DND-41 (cell line): Measurements from ENCODE around the gene ANK3.

ENCODE experiments used
- ATAC-seq: fragments of 200-7000 bp; cut with Tn5 transposase; 3 replicates; pipeline ENCODE4 v1.9.1; 2021; ENCODE audit warnings: low read depth; ENCODE audit not compliant: insufficient read depth
- DNase-seq: peaks from one replicate; pipeline ENCODE4 v3.0.0-alpha.2; 2020
- H2AFZ ChIP-seq: 2 replicates; pipeline ENCODE4 v1.6.0; 2012; ENCODE audit warnings: low read depth, low read length
- H3K27ac ChIP-seq: 2 replicates; pipeline ENCODE4 v1.5.1; 2012; ENCODE audit warnings: low read length, inconsistent platforms
- H3K27me3 ChIP-seq: fragments of 200-600 bp; sonication (generic); 2 replicates; pipeline ENCODE4 v1.6.0; 2012; ENCODE audit warnings: low read length, mild to moderate bottlenecking, inconsistent platforms; ENCODE audit not compliant: insufficient read depth, poor library complexity
- H3K36me3 ChIP-seq: 2 replicates; pipeline ENCODE4 v1.5.1; 2012; ENCODE audit warnings: low read length, inconsistent platforms; ENCODE audit not compliant: insufficient read depth
- H3K4me1 ChIP-seq: 2 replicates; pipeline ENCODE4 v1.5.1; 2012; ENCODE audit warnings: mild to moderate bottlenecking, low read length; ENCODE audit not compliant: insufficient read depth
- H3K4me2 ChIP-seq: 2 replicates; pipeline ENCODE4 v1.6.0; 2012; ENCODE audit warnings: mild to moderate bottlenecking, moderate library complexity, low read length, inconsistent platforms; ENCODE audit not compliant: insufficient read depth
- H3K4me3 ChIP-seq, 2 experiments: fragments of 200-600 bp in 1 of 2; shearing (Covaris generic) in 1 of 2; 2 replicates each; pipeline ENCODE4 v1.5.1; 2012 to 2016; ENCODE audit warnings: inconsistent platforms in 2 of 2, low read length in 2 of 2, mild to moderate bottlenecking in 2 of 2, low read depth in 1 of 2, moderate library complexity in 1 of 2
- H3K79me2 ChIP-seq: 2 replicates; pipeline ENCODE4 v1.6.0; 2012; ENCODE audit warnings: low read length, inconsistent platforms; ENCODE audit not compliant: insufficient read depth
- H3K9ac ChIP-seq: 2 replicates; pipeline ENCODE4 v1.6.0; 2012; ENCODE audit warnings: low read depth, mild to moderate bottlenecking, inconsistent platforms, low read length, moderate library complexity
- H3K9me3 ChIP-seq: 2 replicates; pipeline ENCODE4 v1.5.1; 2012; ENCODE audit warnings: low read length, moderate library complexity, mild to moderate bottlenecking, inconsistent platforms; ENCODE audit not compliant: insufficient read depth, severe bottlenecking
- H4K20me1 ChIP-seq: 2 replicates; pipeline ENCODE4 v1.6.0; 2012; ENCODE audit warnings: low read length; ENCODE audit not compliant: insufficient read depth
- EZH2 ChIP-seq: IDR thresholded peaks from 3 replicates; pipeline ENCODE4 v1.6.1; 2012; ENCODE audit warnings: borderline replicate concordance, low read depth, mild to moderate bottlenecking, moderate library complexity, low read length, inconsistent platforms; ENCODE audit not compliant: severe bottlenecking
- TF ChIP-seq, protein P1 (sequence below): IDR thresholded peaks from 2 replicates; pipeline ENCODE4 v1.5.1; 2012; ENCODE audit warnings: borderline replicate concordance, low read length, moderate library complexity, mild to moderate bottlenecking; ENCODE audit not compliant: poor library complexity, severe bottlenecking; ENCODE audit errors: extremely low read depth

The ANK3 gene

GRCh38 chr10:60352105-60352504 lies 37.6 kb downstream of the ANK3 start:
- Histone ChIP-seq H3K9ac (no peak overlapping the region), H3K27ac (no peak overlapping the region), H3K79me2 (no peaks in the 10 kb centered on the region), H4K20me1 (no peaks in the 10 kb centered on the region), H3K9me3 (no peaks in the 10 kb centered on the region), H3K4me2 (no peak overlapping the region), H3K4me1 (no peaks in the 10 kb centered on the region), H2AFZ (no peak overlapping the region), H3K36me3 (no peaks in the 10 kb centered on the region), H3K27me3 (no peaks in the 10 kb centered on the region), H3K4me3 (no peak overlapping the region)
- DNase-seq (no peak), ATAC-seq (no peak)
- TF ChIP-seq, protein P1, sequence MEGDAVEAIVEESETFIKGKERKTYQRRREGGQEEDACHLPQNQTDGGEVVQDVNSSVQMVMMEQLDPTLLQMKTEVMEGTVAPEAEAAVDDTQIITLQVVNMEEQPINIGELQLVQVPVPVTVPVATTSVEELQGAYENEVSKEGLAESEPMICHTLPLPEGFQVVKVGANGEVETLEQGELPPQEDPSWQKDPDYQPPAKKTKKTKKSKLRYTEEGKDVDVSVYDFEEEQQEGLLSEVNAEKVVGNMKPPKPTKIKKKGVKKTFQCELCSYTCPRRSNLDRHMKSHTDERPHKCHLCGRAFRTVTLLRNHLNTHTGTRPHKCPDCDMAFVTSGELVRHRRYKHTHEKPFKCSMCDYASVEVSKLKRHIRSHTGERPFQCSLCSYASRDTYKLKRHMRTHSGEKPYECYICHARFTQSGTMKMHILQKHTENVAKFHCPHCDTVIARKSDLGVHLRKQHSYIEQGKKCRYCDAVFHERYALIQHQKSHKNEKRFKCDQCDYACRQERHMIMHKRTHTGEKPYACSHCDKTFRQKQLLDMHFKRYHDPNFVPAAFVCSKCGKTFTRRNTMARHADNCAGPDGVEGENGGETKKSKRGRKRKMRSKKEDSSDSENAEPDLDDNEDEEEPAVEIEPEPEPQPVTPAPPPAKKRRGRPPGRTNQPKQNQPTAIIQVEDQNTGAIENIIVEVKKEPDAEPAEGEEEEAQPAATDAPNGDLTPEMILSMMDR = no peak
- TF ChIP-seq EZH2 = no peak

- Histone ChIP-seq H3K27me3 (no peaks in the 10 kb centered on the region), H3K27ac (no peak overlapping the region), H3K9me3 (no peaks in the 10 kb centered on the region), H3K36me3 (no peaks in the 10 kb centered on the region), H3K4me2 (no peak overlapping the region), H3K9ac (no peak overlapping the region), H3K4me3 (no peak overlapping the region), H2AFZ (no peak overlapping the region), H4K20me1 (no peaks in the 10 kb centered on the region), H3K4me1 (no peaks in the 10 kb centered on the region), H3K79me2 (no peaks in the 10 kb centered on the region)
- ATAC-seq (no peak), DNase-seq (no peak)
- no peak for TF ChIP-seq EZH2
- TF ChIP-seq, protein P1 = no peak
These were observed 38.4 kb downstream of the ANK3 start for GRCh38 chr10:60351191-60351853.

GRCh38 chr10:60350400-60350799 lies 39.3 kb downstream of the ANK3 start:
- no peak for DNase-seq
- TF ChIP-seq EZH2 = no peak
- TF ChIP-seq, protein P1 = no peak
- H3K27ac ChIP-seq = no peak overlapping the region
- ATAC-seq = no peak
- H3K9me3 ChIP-seq = no peaks in the 10 kb centered on the region
- no peaks in the 10 kb centered on the region for H3K4me1 ChIP-seq
- no peaks in the 10 kb centered on the region for H3K79me2 ChIP-seq
- H3K4me3 ChIP-seq = no peak overlapping the region
- H2AFZ ChIP-seq = no peak overlapping the region
- no peaks in the 10 kb centered on the region for H4K20me1 ChIP-seq
- no peaks in the 10 kb centered on the region for H3K36me3 ChIP-seq
- no peaks in the 10 kb centered on the region for H3K27me3 ChIP-seq
- no peak overlapping the region for H3K4me2 ChIP-seq
- no peak overlapping the region for H3K9ac ChIP-seq
